Fibroblast of skin of scalp (primary cell): ENCODE results near the gene TNIP1.
A peak's percentile ranks its signal among the peaks of the same experiment; 100 is the strongest.

Source experiments
- DNase-seq: peaks from one replicate; pipeline ENCODE4 v3.0.0-alpha.2; 2013

The TNIP1 gene

DNA sequence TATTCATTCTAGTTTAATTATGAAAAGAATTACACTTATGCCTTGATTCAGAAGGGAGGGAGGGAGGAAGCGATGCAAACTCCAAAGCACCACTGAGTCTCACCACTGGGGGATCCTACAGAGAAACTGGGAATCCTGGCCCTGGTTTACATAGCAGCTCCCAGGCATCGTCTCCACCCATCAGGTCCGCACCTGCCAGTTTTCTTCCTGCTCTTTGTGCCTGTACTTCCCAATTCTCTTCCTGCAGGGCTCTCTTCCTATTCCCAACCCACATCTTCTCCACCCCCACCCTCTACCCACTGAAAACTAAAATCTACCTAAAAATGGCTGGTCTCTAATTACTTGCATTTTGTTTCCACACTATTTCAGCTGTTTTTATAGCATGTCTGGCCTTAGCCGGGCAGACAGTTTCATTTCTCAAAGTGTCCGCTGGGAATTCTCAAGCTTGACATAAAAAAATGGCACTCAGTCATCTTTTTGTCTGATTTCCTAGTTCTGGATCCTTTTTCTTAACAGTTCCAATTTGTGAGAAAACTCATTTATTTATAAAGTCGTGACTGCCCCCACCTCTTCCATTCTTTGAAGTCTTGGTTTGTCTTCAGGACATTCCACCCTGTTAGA is 1.6 kb upstream of the TNIP1 start:
- peak; percentile 47 for DNase-seq

DNA sequence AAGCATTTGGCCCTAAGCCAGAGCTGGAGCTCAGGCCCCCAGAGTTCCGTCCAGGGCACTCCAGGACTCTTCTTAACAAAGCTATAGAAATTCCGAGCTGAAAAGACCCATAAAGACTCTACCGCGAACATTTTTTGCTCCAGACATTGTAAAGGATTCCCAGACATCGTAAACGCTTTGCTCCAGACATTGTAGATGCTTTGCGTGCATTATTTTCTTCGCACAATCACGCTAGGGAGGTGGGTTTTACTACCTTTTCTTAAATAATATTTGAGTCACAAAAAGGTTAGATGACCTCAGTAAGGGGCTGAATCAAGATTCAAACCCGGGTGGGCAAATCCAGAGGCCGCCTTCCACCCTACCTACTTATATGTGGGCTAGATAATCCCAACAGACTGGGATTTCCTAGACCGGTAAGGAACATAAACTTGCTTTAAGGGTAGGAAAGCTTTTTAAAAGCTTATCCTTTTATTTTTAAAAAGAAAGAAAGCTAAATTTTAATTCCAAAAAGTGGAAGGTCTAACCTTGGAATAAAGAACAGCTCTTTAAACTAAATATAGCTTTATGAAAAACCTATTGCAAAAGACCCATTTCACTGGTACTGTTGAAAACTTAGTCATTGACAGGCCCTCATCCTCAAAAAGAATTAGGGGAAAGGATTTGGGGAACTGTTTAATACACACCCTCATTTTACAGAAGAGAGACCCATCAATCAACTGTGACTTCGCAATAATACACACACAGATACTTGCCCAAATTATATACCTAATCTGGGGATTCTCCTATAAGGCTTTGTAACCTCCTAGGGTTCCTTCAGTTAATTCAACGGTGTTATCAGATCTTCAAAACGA is 822 bp upstream of the TNIP1 start:
- peak; percentile 90 for DNase-seq

DNA sequence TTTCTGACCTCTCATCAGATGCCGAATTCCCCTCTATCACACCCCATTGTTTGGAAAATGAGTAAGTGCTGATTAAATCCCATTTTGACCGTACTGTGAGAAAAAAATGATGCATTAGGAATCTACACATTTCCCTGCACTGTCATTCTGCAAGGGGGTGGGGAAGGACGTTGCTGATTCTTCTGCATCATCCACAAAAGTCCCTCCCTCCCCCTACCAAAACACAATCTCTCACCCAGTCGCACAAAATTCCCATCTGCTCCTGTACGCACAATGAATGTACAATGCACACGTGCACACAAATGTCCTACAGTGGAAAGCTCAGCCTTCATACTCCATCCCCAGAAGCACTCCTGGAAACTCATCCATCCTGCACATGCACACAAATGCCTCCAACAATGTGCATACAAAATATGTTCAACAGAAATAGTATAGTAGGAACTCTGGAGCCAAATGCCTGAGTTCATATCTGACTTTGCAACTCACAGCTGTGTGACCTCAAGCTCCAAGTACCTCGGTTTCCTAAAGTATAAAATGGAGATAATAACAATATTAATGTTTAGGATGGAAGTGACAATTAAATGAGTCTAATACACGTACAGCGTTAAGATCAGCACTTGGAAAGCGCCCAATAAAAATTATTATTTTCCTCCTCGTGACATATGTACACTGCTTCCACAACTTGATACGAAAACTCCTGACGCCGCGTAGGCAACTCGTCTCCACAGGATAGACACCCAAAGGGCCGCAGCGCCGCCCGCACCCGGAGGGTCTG is 809 bp downstream of the TNIP1 start:
- DNase-seq, result peak; percentile 85

DNA sequence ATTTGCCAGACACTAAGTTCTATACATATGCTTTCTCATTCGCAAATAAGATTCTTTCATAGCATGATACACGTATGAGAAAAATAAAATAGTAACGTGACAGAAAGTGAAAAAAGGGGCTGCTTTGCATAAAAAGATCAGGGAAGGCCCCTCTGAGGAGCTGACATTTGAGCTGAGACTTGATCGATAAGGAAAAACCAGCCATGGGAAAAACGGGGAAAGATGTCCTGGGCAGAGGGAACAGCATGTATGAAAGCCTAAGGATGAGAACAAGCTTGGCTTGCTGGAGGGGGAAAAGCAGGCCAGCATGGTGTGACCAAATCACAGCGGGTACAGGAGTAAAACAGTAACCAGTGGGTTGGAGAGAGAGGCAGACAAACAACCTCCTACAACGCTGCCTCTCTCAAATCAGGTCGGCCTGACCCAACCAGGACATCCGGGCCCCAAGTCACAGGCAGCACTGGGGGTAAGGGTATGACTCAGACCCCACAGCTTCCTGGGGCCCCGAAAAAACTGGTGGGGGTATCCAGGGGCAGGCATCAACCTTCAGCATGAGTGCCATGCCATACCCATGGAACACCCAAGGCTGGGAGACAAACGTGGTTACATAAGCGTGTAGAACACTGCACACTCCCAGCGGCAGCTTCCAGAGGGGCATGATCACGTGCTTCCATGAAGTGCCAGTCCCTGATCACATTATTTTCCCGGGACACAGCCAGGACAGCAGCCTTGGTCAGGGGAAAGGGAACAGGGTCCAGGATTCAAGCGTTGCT is 2.2 kb downstream of the TNIP1 start:
- no peak for DNase-seq

DNA sequence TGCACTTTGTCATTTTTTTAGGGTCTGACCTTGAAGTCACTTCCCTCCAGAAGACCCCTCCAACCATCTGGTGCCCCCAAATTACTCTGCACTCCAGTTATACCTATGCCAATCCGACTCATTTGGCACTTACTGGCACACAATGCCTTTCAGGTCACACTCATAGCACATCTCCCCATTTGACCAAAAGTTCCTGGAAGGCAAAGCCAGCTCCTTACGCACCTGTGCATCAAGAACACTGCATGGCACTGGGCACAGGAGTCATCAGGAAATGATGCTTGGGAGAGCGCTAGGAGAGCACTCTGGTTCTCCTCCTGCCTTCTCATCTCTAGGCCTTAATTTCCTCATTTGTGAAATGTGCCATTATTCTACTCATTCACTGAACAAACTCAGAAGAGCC is 2.9 kb downstream of the TNIP1 start:
- no peak for DNase-seq

DNA sequence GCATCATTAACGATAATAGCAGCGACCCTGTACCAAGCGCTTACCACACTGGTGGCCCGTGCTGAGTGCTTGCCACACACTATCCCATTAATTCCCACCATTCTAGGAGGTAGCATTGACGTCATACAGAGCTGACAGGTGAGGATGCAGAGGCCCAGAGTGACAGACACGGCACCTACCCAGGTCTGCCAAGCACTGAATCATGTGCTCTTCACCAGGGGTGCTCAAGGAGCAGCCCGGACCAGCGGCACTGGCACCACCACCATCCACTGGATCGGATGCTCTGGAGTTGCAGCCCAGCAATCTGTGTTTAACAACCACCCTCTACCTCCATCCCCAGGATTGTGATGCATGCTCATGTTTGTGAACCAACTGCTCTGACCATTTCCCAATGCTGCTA is 3.4 kb downstream of the TNIP1 start:
- no peak for DNase-seq

DNA sequence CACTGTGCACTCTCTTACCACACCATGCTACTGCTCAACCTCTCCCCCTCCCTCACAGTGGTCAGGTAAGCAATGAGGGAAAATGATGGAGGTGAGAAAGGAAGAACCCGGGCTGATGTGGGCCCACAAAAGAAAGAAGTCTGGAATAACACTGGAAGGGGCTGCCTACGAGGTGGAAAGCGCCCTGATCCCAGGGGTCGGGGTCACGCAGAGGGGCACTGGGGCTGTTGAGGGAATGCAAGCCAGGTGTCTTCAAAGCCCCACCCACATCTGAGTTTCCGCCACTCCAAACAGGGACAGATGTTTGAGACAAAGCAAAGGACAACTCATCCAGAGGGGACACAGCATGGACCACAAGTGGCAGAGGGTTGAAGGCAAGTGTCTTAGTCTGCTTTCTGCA is 4.2 kb downstream of the TNIP1 start:
- no peak for DNase-seq

DNA sequence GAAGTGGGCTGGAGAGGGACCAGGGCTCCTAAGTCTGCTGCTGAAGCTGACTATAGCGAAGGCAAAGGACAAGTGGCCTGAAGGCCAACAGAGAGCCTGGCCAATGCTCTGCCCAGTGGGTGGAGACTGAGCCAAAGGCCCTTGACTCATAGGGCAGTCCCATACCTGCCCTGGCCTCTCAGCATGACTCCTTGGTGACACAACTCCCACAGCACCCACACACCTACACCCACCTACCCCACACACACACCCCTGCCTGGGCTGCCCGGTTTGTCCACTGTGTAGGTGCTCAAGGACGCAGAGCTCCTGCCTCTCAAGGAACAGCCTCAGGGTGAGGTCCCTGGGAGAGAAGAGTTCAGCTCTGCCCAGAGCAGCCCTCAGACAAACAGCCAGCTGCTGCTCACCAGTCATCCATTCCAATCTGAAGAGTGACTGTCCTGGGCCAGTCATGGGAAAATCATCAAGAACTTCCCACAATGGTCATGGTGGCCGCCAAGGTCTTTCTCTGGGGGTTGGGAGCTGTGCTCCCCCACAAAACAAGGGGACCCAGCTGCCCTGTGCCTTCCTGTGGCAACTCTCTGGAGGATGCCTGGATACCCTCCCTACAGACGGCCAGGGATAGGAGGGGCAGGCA is 5.0 kb downstream of the TNIP1 start:
- peak; percentile 45 for DNase-seq

DNA sequence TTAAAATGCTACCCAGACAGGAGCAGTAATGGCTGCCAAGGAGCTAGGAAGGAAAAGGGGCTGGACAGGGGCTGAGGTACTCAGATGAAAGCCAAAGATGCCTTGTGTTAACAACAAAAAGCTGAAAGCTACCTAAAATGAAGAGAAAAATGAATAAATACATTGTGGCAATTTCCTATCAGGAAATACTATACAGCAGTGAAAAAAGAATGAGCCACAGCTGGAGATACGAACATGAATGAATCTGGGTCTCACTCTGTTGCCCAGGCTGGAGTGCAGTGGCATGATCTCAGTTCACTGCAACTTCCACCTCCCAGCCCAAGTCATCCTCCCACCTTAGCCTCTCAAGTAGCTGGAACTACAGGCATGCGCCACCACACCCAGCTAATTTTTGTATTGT is 6.3 kb downstream of the TNIP1 start:
- DNase-seq, result no peak

DNA sequence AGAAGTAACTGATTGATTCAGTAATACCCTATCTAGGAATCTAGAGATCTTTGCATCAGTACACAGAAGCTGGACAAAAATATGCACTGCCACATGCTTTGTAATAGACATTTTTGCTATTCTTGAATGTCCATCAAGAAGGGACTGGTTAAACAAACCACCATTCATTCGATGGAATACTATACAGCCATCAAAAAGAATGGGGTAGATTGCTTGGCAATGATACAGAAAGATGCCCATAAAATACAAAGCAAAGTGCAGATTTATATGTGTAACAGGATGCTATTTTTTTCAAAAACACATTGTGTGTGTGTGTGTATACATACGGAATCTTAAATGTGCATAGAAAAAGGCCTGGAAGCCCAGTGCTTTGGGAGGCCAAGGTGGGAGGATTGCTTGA is 7.6 kb downstream of the TNIP1 start:
- DNase-seq, result no peak

DNA sequence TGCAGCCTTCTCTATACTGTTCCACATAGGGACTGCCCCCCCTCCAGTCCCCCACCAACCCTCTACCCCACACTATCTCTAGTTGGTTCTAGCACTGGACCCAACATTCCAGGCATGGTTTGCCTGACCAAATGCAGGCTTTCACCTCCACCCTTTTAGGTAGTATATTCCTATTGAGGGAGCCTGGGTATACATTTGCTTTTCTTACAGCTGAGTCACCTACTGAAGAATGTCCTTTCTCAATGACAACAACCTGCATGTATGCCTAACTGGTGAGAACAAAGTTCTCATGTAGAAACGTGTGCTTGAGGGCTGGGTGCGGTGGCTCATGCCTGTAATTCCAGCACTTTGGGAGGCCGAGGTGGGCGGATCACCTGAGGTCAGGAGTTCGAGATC is 8.2 kb downstream of the TNIP1 start:
- peak; percentile 79 for DNase-seq

DNA sequence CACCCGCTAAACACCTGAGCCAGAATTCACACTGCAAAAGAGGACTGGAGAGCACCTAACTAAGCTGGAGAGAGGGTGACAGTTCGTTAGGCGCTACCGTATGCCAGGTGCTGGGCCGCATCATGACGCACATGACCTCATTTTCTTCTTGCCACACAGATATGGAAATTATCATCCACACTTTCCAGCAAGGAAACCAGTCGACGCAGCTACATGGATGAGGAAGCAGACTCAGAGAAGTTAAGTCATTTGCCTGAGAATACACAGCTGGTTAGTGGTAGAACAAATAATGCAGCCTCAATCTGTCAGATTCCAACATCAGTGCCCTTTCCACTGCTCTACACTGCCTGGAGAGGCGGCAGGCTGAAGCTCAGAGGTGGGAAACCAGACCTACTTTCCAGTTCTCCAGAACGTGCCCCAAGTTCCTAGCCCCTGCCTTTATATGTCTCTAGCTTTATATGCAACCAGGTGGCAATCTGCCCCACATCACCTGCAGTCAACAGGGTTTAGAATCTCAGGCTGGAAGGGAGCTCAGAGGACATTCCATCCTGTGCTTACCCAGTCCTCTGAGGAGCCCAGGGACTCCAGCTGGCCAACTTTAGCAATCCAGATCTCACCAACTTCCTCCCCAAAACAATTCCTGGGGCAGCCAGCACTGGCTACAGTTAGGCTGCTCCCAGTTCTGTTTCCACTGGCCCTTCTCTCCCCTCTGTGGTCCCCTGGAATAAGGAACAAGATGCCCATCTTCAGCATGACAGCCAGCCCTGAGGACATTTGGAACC is 8.8 kb downstream of the TNIP1 start:
- DNase-seq, result peak; percentile 28

DNA sequence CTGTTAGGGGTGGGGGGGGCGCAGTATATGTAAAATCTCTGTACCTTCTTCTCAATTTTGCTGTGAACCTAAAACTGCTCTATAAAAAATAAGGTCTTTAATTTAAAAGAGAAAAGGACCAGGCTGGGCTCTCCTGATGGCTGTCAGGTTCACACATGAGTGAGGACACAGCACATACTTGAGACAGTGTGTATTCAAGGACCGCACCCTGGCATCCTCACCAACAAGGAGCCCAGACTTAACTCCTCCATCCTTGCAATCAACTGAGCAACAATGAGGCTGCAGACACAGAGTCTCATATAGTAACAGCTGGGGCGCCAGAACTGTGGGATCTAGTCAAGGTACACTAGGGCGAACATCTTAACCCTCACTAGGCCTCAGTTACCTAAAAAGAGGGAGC is 9.8 kb downstream of the TNIP1 start:
- DNase-seq, result no peak

DNA sequence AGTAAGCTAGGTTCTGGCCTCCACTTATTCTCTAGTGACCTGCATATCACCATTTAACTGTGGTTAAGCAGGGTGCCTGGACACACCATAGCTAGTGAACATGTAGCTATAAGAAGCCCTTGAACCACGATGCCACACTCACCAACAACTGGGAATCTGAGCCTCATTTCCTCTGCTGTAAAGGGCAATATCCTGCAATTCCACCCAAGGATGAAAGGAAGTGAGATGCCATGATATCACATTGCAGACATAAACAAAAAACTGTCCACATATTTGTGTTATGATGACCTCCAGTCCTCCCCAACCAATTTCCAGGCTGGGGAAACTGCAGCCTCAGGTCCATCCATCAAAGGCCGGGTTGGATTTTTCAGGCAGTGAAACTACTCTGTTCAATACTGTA is 10.4 kb downstream of the TNIP1 start:
- no peak for DNase-seq

DNA sequence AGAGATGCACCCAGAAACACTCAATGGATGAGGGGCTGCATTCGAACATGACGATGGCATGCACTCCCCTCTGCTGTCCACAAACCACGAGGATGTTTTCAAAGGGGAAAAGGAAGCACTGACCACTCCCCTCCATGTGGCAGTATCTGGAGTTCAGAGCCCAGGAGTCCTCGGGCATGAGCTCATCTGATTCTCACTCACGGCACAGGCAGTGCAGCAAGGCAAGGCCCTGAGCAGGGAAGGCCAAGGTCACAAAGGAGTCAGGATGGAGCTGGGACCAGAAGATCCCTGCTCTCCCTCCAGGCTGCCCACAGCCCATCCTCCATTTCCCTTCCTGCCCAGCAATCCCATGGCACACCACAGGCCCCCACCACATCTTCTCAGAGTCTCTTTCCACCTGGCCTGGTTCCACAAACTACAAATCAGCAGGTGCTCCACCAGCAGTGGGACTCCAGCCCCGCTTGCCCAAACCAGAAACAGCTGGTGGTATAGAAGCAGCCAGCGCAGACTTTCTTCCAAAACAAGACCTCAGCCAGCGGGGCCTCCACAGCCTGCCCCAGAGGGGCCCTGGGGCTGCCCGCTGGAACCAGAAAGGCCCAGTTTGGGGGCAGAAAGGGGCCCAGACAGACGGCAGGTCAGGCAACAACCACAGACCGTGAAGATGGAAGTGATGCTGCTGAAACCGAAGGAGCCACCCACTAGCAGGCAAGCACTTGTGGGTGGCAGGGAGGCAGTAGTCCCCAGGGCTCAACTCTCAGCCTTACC is 12.2 kb downstream of the TNIP1 start:
- DNase-seq, result no peak

DNA sequence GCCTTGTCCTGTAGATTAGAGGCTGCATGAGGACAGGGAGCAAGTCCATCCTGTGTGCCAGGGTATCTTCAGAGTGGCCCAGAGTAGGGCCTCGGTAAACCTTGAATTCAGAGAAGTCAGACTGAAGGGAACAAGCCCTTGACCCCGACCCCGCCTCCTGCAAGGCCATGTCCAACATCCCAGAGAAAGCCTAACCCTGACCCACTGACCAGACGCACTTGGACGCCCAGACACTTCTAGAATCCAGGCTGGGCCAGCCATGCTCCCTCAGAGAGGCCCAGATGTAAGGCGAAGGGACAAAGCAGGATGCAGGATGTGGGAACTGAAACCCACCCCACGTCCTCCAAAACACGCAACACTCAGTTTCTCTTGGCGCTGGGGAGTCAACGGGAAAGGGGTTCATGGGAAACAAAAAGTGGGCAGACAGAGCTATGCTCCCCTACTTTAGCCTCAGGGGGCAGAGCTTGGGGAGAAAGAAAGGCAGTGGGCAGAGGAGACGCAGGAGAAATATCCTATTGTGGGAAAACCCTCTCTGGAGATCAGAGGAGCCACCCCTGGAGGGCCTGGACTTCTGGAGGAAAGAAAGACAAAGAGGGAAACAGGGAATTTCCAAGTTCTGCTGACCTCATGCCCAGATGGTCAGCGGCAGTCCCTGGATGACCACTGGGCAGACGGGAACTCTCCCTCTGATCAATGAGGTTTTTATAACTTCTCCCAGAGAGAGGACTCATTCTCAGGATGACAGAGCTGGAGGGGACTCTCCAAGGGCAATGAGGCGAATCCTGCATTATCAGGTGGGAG is 13.0 kb downstream of the TNIP1 start:
- DNase-seq, result no peak

DNA sequence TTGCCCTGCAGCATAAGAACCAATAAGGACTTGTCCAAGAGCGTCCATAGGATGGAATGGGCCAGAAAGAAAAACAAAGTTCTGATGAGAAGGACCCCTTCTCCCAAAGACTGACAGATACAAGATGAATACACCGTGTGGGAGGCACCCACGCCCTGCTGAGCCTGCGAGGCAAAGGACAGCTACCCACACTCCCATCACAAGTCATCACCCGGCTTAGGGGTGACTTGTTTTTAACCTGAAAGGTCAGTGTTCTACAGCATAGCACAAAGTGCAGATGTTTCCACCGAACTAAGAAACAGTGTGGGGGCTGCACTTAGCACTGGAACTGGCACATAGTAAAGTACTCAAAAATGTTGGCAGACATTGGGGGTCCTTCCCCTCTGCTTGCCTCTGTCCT is 13.9 kb downstream of the TNIP1 start:
- no peak for DNase-seq

DNA sequence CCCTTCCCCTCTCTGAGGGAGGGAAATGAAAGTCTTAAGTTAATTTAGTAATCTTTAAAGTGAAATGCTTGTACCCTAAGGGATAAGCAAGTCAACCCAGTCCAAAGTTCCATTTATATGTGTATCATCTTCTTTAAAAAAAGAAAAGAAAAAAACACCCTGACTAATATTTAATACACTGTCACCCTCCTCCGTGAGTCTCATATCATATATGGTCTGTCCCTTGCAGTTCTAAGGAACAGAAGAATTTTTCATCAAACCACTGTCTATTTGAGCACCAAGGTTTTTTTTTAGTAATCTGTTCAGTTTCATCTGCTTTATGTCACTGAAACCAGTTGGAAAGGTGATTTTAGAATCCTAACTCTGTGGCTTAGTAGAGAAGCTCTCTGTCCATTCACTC is 15.2 kb downstream of the TNIP1 start:
- no peak for DNase-seq

DNA sequence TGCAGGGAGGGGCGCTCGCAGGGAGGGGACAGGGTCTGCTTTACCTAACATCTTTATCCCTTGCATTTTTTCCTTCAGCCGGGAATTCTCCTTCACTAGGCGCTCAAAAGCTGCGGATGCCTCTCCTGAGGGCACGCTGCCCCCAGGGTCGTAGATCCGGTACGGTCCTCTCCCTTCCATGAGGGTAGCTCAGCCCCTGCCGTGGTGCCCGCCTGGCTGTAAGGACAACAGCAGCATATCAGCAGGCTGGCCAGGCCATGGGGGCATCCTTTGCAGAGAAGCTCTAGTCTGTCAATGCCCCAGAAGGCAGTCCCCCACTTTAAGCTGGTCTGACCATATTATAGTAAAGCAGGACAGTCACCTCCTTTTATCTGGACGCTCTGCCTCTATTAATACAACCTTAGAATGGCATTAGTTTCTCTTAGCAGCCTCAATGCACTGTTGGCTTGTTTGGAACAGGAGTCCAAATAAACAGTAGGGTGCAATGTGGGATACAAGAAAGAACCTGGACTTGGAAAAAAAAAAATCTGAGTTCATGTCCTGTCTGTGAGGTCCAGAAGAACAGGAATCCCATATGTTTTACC is 15.8 kb downstream of the TNIP1 start:
- DNase-seq, result no peak
